ENCODE results near the gene MEGF11.

Gene MEGF11

GRCh38 chr15:65912235-65912634, 341.3 kb downstream of the MEGF11 start:
- no peak for DNase-seq

DNA sequence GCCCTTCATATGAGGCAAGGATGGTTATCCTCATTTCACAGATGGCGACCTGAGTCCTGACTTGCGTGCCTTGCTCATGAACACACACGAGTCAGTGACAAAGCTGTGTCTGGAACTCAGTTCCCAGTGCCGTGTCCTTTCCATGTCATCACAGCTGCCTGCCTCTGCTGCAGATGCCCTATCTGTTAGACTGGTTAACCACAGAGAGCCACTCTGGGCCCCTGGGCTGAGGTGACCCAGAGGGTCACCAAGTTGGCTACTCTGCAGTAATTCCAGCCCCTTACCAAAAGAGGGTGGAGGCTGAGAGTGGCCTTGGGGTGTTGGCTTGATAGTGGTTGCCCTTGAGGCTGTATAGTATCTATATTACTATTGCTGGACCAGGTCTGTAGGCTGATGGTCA, 343.2 kb downstream of the MEGF11 start:
- no peak for DNase-seq

- no peak for DNase-seq
These were observed 343.7 kb downstream of the MEGF11 start for GRCh38 chr15:65909831-65910230.

GRCh38 chr15:65908876-65909275, 344.7 kb downstream of the MEGF11 start:
- no peak for DNase-seq

- no peak for DNase-seq
These were observed 345.9 kb downstream of the MEGF11 start for GRCh38 chr15:65907661-65908060.

DNA sequence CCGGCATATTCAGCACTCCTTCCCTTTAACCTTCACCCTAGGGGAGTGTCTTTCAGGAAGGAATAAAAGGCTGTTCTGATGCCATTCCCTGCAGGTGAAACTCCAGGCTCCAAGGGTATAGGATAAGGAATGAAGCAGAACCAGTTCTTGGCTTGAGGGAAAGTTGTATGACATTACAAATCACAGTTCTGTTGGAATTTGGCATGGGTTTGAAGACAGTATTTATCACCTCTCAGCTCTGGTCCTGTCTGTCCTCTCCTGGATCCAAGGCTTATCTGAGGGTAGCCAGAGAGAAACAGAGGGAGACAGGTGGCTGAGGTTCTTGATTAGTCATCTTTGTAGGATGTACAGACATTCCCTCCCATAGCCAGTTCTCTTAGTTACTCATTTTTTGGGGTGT, 347.2 kb downstream of the MEGF11 start:
- DNase-seq, result no peak

- no peak for DNase-seq
These were observed 349.2 kb downstream of the MEGF11 start for GRCh38 chr15:65904301-65904700.

- peak; percentile 23 for DNase-seq
These were observed 350.1 kb downstream of the MEGF11 start for GRCh38 chr15:65903296-65904073.

DNA sequence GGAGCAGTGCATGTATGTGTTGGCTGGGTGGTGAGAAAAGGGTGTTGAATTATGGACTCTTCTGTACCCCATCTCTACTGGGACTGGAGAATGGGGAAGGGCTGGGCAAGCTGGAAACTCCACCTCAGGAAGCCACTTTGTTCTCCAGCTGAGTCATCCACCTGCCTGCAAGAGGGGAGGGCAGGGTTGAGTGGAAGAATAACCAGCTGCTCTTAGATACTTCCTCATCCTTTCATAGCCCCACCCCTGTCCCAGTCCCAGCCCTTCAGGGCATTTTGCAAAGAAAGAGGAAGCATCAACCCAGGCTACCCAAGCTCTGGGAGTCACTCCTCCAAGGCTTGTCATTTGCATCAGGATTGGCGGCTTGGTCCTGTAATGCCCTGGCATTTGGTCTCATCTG, 351.2 kb downstream of the MEGF11 start:
- no peak for DNase-seq

GRCh38 chr15:65901836-65902235, 351.7 kb downstream of the MEGF11 start:
- DNase-seq, result no peak

DNA sequence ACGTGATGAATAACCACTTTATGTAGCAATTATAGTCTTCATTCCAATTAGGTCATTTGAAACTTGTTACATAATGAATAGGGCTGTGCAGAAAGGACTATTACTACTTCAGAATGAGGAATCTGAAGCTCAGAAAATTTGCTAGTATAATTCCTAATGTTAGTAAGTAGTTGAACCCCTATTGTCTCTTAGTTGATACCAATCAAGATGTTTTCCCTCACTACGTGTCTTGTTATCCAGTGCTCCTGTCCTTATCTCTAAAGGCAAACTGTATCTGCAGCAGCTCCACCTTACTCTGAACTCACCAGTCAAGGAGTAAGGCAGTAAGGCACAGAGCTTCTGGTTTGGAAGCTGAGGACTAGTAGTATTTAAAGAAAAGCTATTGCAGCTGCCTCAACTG, 352.2 kb downstream of the MEGF11 start:
- DNase-seq, result no peak

GRCh38 chr15:65900488-65900887, 353.1 kb downstream of the MEGF11 start:
- no peak for DNase-seq

- DNase-seq, result no peak
These were observed 357.3 kb downstream of the MEGF11 start for GRCh38 chr15:65896236-65896635.

DNA sequence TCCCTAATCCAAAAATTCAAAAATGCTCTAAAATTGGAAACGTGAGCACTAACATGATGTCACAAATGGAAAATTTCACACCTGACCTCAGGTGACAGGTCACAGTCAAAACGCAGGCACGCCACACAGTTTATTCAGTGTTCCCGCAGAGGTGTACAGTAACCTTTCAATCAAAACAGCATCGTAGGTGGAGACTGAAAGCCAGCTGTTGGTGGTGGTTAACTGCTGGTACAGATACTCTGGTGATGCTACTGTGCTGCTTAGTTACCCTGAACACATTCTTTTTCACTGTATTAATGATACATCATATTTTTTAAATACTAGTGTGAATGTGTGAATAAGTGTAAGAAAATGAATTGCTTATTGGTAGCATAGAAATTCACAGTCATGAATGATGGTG, 360.5 kb downstream of the MEGF11 start:
- DNase-seq, result no peak

DNA sequence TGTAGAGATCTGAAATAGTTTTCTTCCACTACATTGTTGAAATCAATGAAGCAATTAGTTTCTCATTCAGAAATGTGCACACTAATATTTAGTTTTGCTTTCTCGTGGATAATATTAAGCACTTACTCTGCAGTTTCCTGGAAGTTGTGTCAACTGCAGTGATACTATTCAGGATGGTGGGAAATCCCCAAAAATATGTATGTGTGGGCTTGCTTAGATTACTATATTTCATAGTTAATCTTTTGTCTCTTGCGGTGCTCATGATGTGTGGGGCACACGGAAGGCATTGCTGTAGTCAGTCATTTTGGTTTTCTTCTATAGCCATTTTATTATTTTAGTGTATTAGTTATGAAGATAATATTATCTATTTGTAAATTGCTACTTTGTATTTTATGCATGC, 364.6 kb downstream of the MEGF11 start:
- DNase-seq, result no peak

DNA sequence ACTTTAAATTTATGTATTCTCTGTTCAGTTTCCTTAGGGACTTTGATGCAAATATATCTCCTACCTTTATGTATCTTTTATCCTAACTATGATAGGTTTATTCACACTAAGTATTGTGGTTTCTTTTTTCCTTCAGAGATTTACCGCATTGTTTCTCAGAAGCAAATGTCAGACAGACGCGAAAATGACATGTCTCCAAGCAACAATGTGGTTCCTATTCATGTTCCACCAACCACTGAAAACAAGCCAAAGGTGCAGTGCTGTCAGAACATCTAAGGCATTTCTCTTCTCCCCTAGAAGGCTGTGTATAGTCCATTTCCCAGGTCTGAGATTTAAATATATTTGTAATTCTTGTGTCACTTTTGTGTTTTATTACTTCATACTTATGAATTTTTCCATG, 366.0 kb downstream of the MEGF11 start:
- DNase-seq, result no peak

DNA sequence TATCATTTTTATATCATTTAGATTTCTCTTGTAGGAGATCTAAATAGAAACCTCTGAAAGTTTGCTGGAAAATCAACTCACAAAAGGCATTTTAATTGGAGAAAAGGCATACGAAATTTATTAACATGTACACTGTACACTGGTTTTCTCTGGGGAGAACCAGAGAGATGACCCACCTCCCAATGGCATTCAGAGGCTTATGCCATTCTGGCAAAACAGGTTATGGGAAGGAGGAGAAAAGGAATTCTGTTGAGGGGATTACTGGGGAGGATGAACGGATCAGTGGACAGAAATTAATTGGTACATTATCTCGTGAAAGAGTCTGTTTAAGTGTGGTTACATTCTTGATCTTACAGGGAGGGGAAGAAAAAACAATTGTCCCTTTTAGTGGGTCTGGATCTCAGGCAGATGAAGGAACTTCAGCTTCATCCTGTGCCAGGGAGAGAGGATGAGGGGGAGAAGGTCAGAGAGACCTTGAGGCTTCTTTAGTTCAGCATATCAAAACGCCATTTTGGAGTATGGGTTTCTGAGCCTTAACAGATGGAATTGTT, 367.8 kb downstream of the MEGF11 start:
- no peak for DNase-seq

DNA sequence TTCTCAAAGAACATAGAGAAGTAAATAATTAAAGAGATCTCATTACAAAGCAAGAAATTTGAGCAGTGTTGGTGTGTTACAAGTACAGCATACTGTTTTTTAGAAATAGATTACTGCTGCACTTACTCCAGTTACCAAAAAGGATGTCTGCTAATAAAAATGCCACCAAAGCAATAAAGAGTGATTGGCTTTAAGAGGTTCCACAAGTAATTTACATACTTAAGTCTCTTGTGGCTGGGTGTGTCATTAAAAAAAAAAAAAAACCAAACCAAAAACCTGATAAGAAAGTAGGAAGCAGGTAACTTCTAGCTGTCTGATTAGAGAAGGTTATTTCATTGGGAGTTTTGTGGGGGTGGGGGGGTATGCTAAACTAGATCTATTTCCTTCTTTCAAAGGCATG, 369.0 kb downstream of the MEGF11 start:
- DNase-seq, result no peak

GRCh38 chr15:65883571-65883970, 370.0 kb downstream of the MEGF11 start:
- DNase-seq, result no peak

- DNase-seq, result no peak
These were observed 371.6 kb downstream of the MEGF11 start for GRCh38 chr15:65881766-65882434.

DNA sequence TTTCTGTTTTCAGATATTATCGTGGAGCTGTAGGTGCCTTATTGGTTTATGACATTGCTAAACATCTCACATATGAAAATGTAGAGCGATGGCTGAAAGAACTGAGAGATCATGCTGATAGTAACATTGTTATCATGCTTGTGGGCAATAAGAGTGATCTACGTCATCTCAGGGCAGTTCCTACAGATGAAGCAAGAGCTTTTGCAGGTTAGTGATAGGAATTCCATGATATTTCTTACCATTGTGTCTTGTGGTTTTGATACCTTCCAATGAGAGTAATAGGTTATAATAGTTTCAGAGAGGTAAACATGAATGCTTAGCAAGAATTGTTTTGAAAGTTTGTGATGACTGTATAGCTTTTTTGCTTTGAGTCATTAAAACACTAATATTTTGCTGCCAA, 375.8 kb downstream of the MEGF11 start:
- no peak for DNase-seq

GRCh38 chr15:65875458-65875857, 378.1 kb downstream of the MEGF11 start:
- no peak for DNase-seq

DNA sequence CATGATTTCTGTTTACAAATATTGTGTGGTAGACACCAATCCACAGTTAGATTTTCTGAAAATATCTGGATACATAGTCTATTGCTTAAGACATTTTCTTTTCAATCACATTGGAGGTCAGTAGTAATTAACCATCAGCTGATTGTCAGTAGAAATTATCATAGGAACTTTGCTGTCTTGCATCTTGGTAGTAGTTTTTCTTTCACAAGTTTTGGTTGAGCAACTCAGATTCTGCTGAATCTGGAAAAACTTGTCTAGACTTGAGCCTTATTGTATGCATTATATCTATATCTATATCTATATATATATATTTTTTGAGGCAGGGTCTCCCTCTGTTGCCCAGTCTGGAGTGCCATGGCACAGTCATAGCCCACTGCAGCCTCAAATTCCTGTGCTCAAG, 380.3 kb downstream of the MEGF11 start:
- no peak for DNase-seq

DNA sequence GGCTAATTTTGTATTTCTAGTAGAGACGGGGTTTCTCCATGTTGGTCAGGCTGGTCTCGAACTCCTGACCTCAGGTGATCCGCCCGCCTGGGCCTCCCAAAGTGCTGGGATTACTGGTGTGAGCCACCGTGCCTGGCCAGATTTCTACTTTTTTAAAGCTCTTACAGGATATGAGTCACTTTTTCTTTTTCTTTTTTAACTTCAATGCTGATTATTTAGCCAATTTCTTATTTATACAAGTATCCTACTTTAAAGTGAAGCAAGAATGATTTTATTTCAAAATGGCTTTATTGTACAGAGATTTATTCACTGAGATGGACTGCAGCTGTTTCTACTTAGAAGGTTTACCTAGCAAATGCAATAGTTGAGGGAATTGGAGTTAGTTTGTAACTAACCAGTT, 381.0 kb downstream of the MEGF11 start:
- DNase-seq, result peak; percentile 16
